H9 (cell line): Measurements from ENCODE around the gene CADM1. TPM values are rescaled to one million over a fixed set of nuclear protein-coding genes. Genes with fewer than 3 reads are reported as not detected.
A peak's percentile ranks its signal among the peaks of the same experiment; 100 is the strongest.

ENCODE experiments used
- DNase-seq: peaks from one replicate; pipeline ENCODE4 v3.0.0-alpha.2; 2017
- H2AFZ ChIP-seq: one replicate; pipeline ENCODE4 v1.6.1; 2013; ENCODE audit warnings: mild to moderate bottlenecking, low read length, control low read depth, moderate library complexity
- H2AK5ac ChIP-seq: 2 replicates; pipeline ENCODE4 v1.6.1; 2013; ENCODE audit warnings: low read length, control low read depth, mixed read lengths; ENCODE audit not compliant: insufficient read length
- H2BK120ac ChIP-seq: one replicate; pipeline ENCODE4 v1.6.1; 2013; ENCODE audit warnings: low read depth, mild to moderate bottlenecking, low read length, control low read depth, inconsistent platforms; ENCODE audit not compliant: poor library complexity, severe bottlenecking
- H2BK12ac ChIP-seq: 2 replicates; pipeline ENCODE4 v1.6.1; 2013; ENCODE audit warnings: low read length, control low read depth, mixed read lengths, low read depth; ENCODE audit not compliant: insufficient read length
- H2BK15ac ChIP-seq: 2 replicates; pipeline ENCODE4 v1.6.1; 2013; ENCODE audit warnings: low read depth, low read length, control low read depth
- H2BK20ac ChIP-seq: one replicate; pipeline ENCODE4 v1.6.1; 2013; ENCODE audit warnings: low read depth, mild to moderate bottlenecking, low read length, control low read depth, inconsistent platforms; ENCODE audit not compliant: poor library complexity, severe bottlenecking
- H2BK5ac ChIP-seq: 2 replicates; pipeline ENCODE4 v1.6.1; 2013; ENCODE audit warnings: low read length, control low read depth, mixed read lengths; ENCODE audit not compliant: insufficient read length
- H3K14ac ChIP-seq: 2 replicates; pipeline ENCODE4 v1.6.1; 2013; ENCODE audit warnings: low read length, control low read depth; ENCODE audit not compliant: insufficient read depth
- H3K18ac ChIP-seq: 2 replicates; pipeline ENCODE4 v1.6.1; 2013; ENCODE audit warnings: low read depth, mild to moderate bottlenecking, mixed read lengths, low read length, control low read depth; ENCODE audit not compliant: insufficient read length
- H3K23ac ChIP-seq: 2 replicates; pipeline ENCODE4 v1.6.1; 2013; ENCODE audit warnings: low read length, control low read depth, mixed read lengths, low read depth; ENCODE audit not compliant: insufficient read length
- H3K23me2 ChIP-seq: 2 replicates; pipeline ENCODE4 v1.6.1; 2013; ENCODE audit warnings: low read depth, mild to moderate bottlenecking, mixed read lengths, low read length, control low read depth; ENCODE audit not compliant: insufficient read length, poor library complexity, severe bottlenecking
- H3K27ac ChIP-seq: 2 replicates; pipeline ENCODE4 v1.5.1; 2013; ENCODE audit warnings: low read length, control low read depth, mixed read lengths, low read depth; ENCODE audit not compliant: insufficient read length
- H3K27me3 ChIP-seq: 2 replicates; pipeline ENCODE4 v1.6.1; 2013; ENCODE audit warnings: low read length, control low read depth, inconsistent platforms; ENCODE audit not compliant: insufficient read depth
- H3K4ac ChIP-seq: 2 replicates; pipeline ENCODE4 v1.6.1; 2013; ENCODE audit warnings: low read depth, mild to moderate bottlenecking, control low read depth, inconsistent platforms, low read length, moderate library complexity
- H3K4me1 ChIP-seq: 2 replicates; pipeline ENCODE4 v1.6.1; 2013; ENCODE audit warnings: low read length, control low read depth, inconsistent platforms; ENCODE audit not compliant: insufficient read depth
- H3K4me2 ChIP-seq: 2 replicates; pipeline ENCODE4 v1.6.1; 2013; ENCODE audit warnings: low read length, control low read depth, mixed read lengths; ENCODE audit not compliant: insufficient read length, insufficient read depth
- H3K56ac ChIP-seq: 2 replicates; pipeline ENCODE4 v1.6.1; 2013; ENCODE audit warnings: low read depth, mild to moderate bottlenecking, mixed read lengths, low read length, control low read depth; ENCODE audit not compliant: insufficient read length
- H3K79me1 ChIP-seq: 2 replicates; pipeline ENCODE4 v1.6.1; 2013; ENCODE audit warnings: low read depth, mild to moderate bottlenecking, moderate library complexity, low read length, control low read depth, inconsistent platforms; ENCODE audit not compliant: insufficient read depth, poor library complexity, severe bottlenecking
- H3K79me2 ChIP-seq: 2 replicates; pipeline ENCODE4 v1.6.1; 2013; ENCODE audit warnings: low read length, control low read depth, inconsistent platforms; ENCODE audit not compliant: insufficient read depth
- H3K9ac ChIP-seq: 2 replicates; pipeline ENCODE4 v1.6.1; 2013; ENCODE audit warnings: low read length, control low read depth, mixed read lengths; ENCODE audit not compliant: insufficient read length; ENCODE audit errors: extremely low read depth
- H3K9me3 ChIP-seq: one replicate; pipeline ENCODE4 v1.6.1; 2013; ENCODE audit warnings: low read depth, low read length, inconsistent platforms; ENCODE audit not compliant: control insufficient read depth
- H3T11ph ChIP-seq: one replicate; pipeline ENCODE4 v1.6.1; 2013; ENCODE audit warnings: mild to moderate bottlenecking, low read length, control low read depth, inconsistent platforms
- H4K20me1 ChIP-seq: one replicate; pipeline ENCODE4 v1.6.1; 2013; ENCODE audit not compliant: control insufficient read depth, insufficient read length, insufficient read depth
- H4K5ac ChIP-seq: 2 replicates; pipeline ENCODE4 v1.6.1; 2013; ENCODE audit warnings: low read depth, mild to moderate bottlenecking, mixed read lengths, low read length, control low read depth; ENCODE audit not compliant: insufficient read length
- H4K8ac ChIP-seq: replicated peaks from 2 replicates; pipeline ENCODE4 v1.6.1; 2013; ENCODE audit warnings: low read length, control low read depth, mixed read lengths, low read depth; ENCODE audit not compliant: insufficient read length
- H4K91ac ChIP-seq: 2 replicates; pipeline ENCODE4 v1.6.1; 2013; ENCODE audit warnings: low read depth, mild to moderate bottlenecking, moderate library complexity, mixed read lengths, low read length, control low read depth; ENCODE audit not compliant: insufficient read length
- H3K27ac Mint-ChIP-seq, 3 experiments: 2 replicates in 2 of 3; 3 replicates in 1 of 3; pipeline ENCODE4 v1.8.0; 2020 to 2021; ENCODE audit warnings: mixed read lengths in 3 of 3, mild to moderate bottlenecking in 1 of 3, moderate library complexity in 1 of 3
- H3K27me3 Mint-ChIP-seq: 2 replicates; pipeline ENCODE4 v1.8.0; 2021; ENCODE audit warnings: low read depth, mild to moderate bottlenecking, moderate library complexity, mixed read lengths
- H3K36me3 Mint-ChIP-seq, 3 experiments: 2 replicates in 2 of 3; 3 replicates in 1 of 3; pipeline ENCODE4 v1.8.0; 2020 to 2021; ENCODE audit warnings: low read depth in 3 of 3, mixed read lengths in 3 of 3; ENCODE audit not compliant: insufficient read depth in 1 of 3
- H3K4me1 Mint-ChIP-seq, 2 experiments: 2 replicates each; pipeline ENCODE4 v1.8.0; 2020; ENCODE audit warnings: mixed read lengths in 2 of 2
- H3K4me3 Mint-ChIP-seq, 2 experiments: 2 replicates in 1 of 2; 3 replicates in 1 of 2; pipeline ENCODE4 v1.8.0; 2020 to 2021; ENCODE audit warnings: mild to moderate bottlenecking in 2 of 2, mixed read lengths in 2 of 2, moderate library complexity in 1 of 2
- H3K9me3 Mint-ChIP-seq, 2 experiments: 2 replicates in 1 of 2; 3 replicates in 1 of 2; pipeline ENCODE4 v1.8.0; 2020; ENCODE audit warnings: mild to moderate bottlenecking in 2 of 2, mixed read lengths in 2 of 2, moderate library complexity in 1 of 2
- CTCF ChIP-seq: fragments of 200-600 bp; sonication (generic); conservative IDR thresholded peaks from 3 replicates; pipeline ENCODE4 v1.8.0; 2021; ENCODE audit warnings: antibody characterized with exemption, mild to moderate bottlenecking
- WGBS: extraction: QIAGEN DNeasy Blood & Tissue Kit; methylation state at CpG from one replicate; pipeline ENCODE4 v1.1.7; 2013; ENCODE audit warnings: missing lambda C conversion rate, low lambda C conversion rate, mixed read lengths; ENCODE audit not compliant: insufficient read length; ENCODE audit errors: extremely low coverage; 5-methylcytosine and 5-hydroxymethylcytosine counted together
- total RNA-seq: library from RNA; stranded (reverse); gene quantifications from 2 replicates; pipeline ENCODE4 v1.2.1, GENCODE V29; 2021

Gene CADM1
- total RNA-seq, 1 experiment from 2014 or later, result 11.9 TPM

DNA sequence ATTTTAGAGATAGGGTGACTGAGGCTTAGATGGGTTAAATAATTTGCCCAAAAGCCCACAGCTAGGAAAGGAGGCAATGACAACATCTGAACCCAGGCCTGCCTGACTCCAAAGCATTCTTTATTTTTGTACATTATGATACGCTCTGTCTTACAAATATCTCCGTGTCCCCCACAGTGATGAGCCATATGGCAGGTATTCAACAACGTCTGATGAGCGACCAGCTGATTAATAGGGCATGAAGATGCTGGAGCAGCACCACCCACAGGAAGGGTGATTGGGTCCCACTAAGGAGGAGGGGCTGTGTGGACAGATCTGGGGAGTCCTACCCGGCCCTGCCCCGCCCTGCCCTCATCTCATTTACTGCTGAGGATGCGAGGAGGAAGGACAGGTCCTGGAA, 380.6 kb downstream of the CADM1 start:
- peaks cover 11 to 12% of the 10 kb centered on the region in 2 experiments for H3K4me1 Mint-ChIP-seq
- H3K9me3 ChIP-seq, result no peaks in the 10 kb centered on the region
- no peak overlapping the region for H2BK12ac ChIP-seq
- no peak overlapping the region for H2BK20ac ChIP-seq
- no peaks in the 10 kb centered on the region for H3K79me2 ChIP-seq
- H4K20me1 ChIP-seq, result no peaks in the 10 kb centered on the region
- no peak for TF ChIP-seq CTCF
- no peak overlapping the region for H2BK15ac ChIP-seq
- no peak overlapping the region for H3T11ph ChIP-seq
- H3K27me3 Mint-ChIP-seq, result no peaks in the 10 kb centered on the region; the same call in none of the 2 replicates
- no peak overlapping the region for H2AFZ ChIP-seq
- no peak overlapping the region for H2AK5ac ChIP-seq
- no peaks in the 10 kb centered on the region for H3K79me1 ChIP-seq
- no peak overlapping the region for H3K56ac ChIP-seq
- no peak overlapping the region for H2BK5ac ChIP-seq
- H4K91ac ChIP-seq, result no peak overlapping the region
- H3K14ac ChIP-seq, result no peak overlapping the region
- no peak overlapping the region for H3K23ac ChIP-seq
- peaks cover 5% of the 10 kb centered on the region; the same call in 1 of the 2 replicates for H3K4me1 ChIP-seq
- no peak overlapping the region for H3K4me3 Mint-ChIP-seq
- DNase-seq, result no peak
- WGBS, result no CpG with 5 or more reads among the region's 7 CpGs
- H3K9me3 Mint-ChIP-seq, result no peaks in the 10 kb centered on the region; a peak in 1 of 5 replicates
- H3K4ac ChIP-seq, result no peak overlapping the region
- no peaks in the 10 kb centered on the region; the same call in 1 of the 2 replicates for H3K27me3 ChIP-seq
- H4K5ac ChIP-seq, result no peak overlapping the region
- H3K36me3 Mint-ChIP-seq, result no peaks in the 10 kb centered on the region
- no peak overlapping the region for H3K27ac ChIP-seq
- H2BK120ac ChIP-seq, result no peak overlapping the region
- H3K18ac ChIP-seq, result no peak overlapping the region
- H4K8ac ChIP-seq, result no peak overlapping the region
- H3K9ac ChIP-seq, result no peak overlapping the region
- H3K27ac Mint-ChIP-seq, result peak overlapping the region in 1 of 3 experiments; percentile 21; a peak in 1 of 7 replicates
- H3K23me2 ChIP-seq, result no peaks in the 10 kb centered on the region
- no peak overlapping the region for H3K4me2 ChIP-seq
